HG03103 (cell line): ENCODE data around the gene UBE2L6.

ENCODE experiments used
- ATAC-seq: cut with Tn5 transposase; IDR thresholded peaks from one replicate; pipeline ENCODE4 v1.9.1; 2021; ENCODE audit warnings: low read depth; ENCODE audit not compliant: unreplicated experiment

The UBE2L6 gene

GRCh38 chr11:57501953-57502352, 65.5 kb downstream of the UBE2L6 start:
- no peak for ATAC-seq
